SK-N-MC (cell line): Measurements from ENCODE around the gene PDE1C.

Experiments
- DNase-seq: peaks from one replicate; pipeline ENCODE4 v3.0.0-alpha.2; 2011; ENCODE audit warnings: low read depth, low spot score
- H3K27ac ChIP-seq: fragments of 200-600 bp; sonication (generic); 2 replicates; pipeline ENCODE4 v1.5.1; 2016; ENCODE audit warnings: mixed run types
- H3K36me3 ChIP-seq: fragments of 200-600 bp; sonication (generic); 2 replicates; pipeline ENCODE4 v1.6.1; 2017; ENCODE audit warnings: antibody characterized with exemption, low read length, mixed read lengths; ENCODE audit not compliant: insufficient read depth
- H3K4me3 ChIP-seq: fragments of 200-600 bp; sonication (generic); 2 replicates; pipeline ENCODE4 v1.5.1; 2016
- H3K9ac ChIP-seq: fragments of 200-600 bp; sonication (generic); 2 replicates; pipeline ENCODE4 v1.8.0; 2017; ENCODE audit warnings: mixed run types, mixed read lengths; ENCODE audit not compliant: insufficient read length
- H3K9me3 ChIP-seq: fragments of 200-600 bp; sonication (generic); 2 replicates; pipeline ENCODE4 v1.6.1; 2017; ENCODE audit warnings: low read depth, mild to moderate bottlenecking, antibody characterized with exemption, low read length, moderate library complexity, mixed read lengths
- EZH2 ChIP-seq: fragments of 200-600 bp; sonication (generic); IDR thresholded peaks from one replicate; pipeline ENCODE4 v1.6.1; 2017; ENCODE audit warnings: antibody characterized with exemption
- FOXP2 ChIP-seq: optimal IDR thresholded peaks from 2 replicates; pipeline ENCODE3; 2011; ENCODE audit warnings: mild to moderate bottlenecking, moderate library complexity; ENCODE audit not compliant: insufficient read depth; ENCODE audit errors: extremely low read length, control extremely low read depth
- POLR2AphosphoS5 ChIP-seq: IDR thresholded peaks from 2 replicates; pipeline ENCODE4 v1.6.1; 2012; ENCODE audit warnings: mild to moderate bottlenecking, low read depth, low read length, borderline replicate concordance

PDE1C gene

DNA sequence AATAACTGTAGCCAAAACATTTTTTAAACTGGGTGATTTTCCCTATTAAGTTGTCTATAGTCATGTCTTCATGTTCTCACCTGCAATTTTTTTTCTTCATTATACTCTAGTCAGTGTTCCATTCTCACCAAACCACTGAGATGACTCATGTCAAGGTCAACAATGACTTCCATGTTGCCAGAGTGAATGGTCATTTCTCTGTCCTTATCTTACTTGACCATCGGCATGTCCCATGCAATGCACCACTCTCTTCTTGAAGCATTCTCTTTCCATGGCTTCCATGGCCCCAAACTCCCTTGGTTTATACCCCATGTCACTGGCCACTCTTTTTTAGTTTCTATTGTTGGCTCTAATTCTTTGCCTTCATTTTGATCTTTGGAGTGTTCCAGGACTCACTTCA, 209.3 kb downstream of the PDE1C start:
- TF ChIP-seq EZH2 = no peak
- no peak for TF ChIP-seq FOXP2
- TF ChIP-seq POLR2AphosphoS5 = no peak
- Histone ChIP-seq H3K36me3 (no peaks in the 10 kb centered on the region), H3K9ac (no peak overlapping the region), H3K9me3 (no peaks in the 10 kb centered on the region), H3K4me3 (no peak overlapping the region), H3K27ac (no peak overlapping the region)
- no peak for DNase-seq

- DNase-seq = no peak
- Histone ChIP-seq H3K27ac (no peak overlapping the region), H3K9me3 (no peaks in the 10 kb centered on the region), H3K36me3 (no peaks in the 10 kb centered on the region), H3K4me3 (no peak overlapping the region), H3K9ac (no peak overlapping the region)
- TF ChIP-seq POLR2AphosphoS5 (no peak), EZH2 (no peak), FOXP2 (no peak)
Measured at GRCh38 chr7:31858055-31858454, 212.2 kb downstream of the PDE1C start.

GRCh38 chr7:31857172-31857571, 213.0 kb downstream of the PDE1C start:
- H3K9me3 ChIP-seq = no peaks in the 10 kb centered on the region
- H3K9ac ChIP-seq = no peak overlapping the region
- no peaks in the 10 kb centered on the region for H3K36me3 ChIP-seq
- no peak for TF ChIP-seq EZH2
- TF ChIP-seq FOXP2 = no peak
- TF ChIP-seq POLR2AphosphoS5 = no peak
- H3K27ac ChIP-seq = no peak overlapping the region
- H3K4me3 ChIP-seq = no peak overlapping the region
- DNase-seq = no peak

DNA sequence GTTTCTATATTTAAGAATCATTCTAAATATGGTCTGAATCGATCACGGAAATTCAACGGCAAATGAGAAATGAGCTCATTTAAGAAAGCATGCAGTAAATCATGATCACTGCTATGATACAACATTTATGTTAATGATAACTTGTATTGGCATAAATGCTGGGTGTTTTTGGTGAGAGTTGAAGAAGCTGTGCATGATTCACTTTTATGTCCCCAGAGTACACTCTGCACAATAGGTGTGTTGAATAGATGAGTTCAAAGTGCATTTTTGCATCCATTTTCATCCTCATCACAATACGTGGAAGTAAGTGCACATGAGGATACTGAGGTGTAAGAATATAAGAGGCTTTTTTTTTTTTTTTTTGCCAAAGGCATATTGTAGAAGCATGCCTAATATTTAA, 213.9 kb downstream of the PDE1C start:
- no peaks in the 10 kb centered on the region for H3K36me3 ChIP-seq
- no peak for TF ChIP-seq POLR2AphosphoS5
- TF ChIP-seq FOXP2 = no peak
- TF ChIP-seq EZH2 = no peak
- H3K9me3 ChIP-seq = no peaks in the 10 kb centered on the region
- no peak overlapping the region for H3K4me3 ChIP-seq
- no peak overlapping the region for H3K27ac ChIP-seq
- no peak for DNase-seq
- no peak overlapping the region for H3K9ac ChIP-seq

DNA sequence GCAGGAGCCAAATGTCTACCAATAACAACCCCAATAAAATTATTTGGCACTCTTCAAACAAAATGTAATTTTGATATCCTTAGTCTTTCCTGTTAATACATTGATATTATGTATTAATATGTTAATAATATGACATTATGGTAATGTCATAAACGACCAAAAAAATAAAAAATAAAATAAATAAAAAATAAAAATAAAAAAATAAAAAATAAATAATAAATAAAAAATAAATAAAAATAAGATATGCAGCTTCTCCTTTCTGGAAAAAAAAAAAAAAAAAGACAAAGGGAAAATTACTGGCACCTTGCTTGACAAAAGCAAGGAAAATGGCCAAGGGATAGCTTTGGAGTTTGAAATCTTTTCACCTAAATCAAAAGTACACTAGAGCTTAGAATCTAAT, 214.7 kb downstream of the PDE1C start:
- H3K27ac ChIP-seq = no peak overlapping the region
- H3K36me3 ChIP-seq = no peaks in the 10 kb centered on the region
- no peak for TF ChIP-seq POLR2AphosphoS5
- no peak for TF ChIP-seq FOXP2
- TF ChIP-seq EZH2 = no peak
- H3K4me3 ChIP-seq = no peak overlapping the region
- no peak for DNase-seq
- H3K9me3 ChIP-seq = no peaks in the 10 kb centered on the region
- no peak overlapping the region for H3K9ac ChIP-seq

- Histone ChIP-seq H3K36me3 (no peaks in the 10 kb centered on the region), H3K9me3 (no peaks in the 10 kb centered on the region), H3K9ac (no peak overlapping the region), H3K27ac (no peak overlapping the region), H3K4me3 (no peak overlapping the region)
- TF ChIP-seq EZH2 (no peak), FOXP2 (no peak), POLR2AphosphoS5 (no peak)
- no peak for DNase-seq
Measured at GRCh38 chr7:31853380-31853779, 216.8 kb downstream of the PDE1C start.

- TF ChIP-seq POLR2AphosphoS5 (no peak), FOXP2 (no peak), EZH2 (no peak)
- Histone ChIP-seq H3K9me3 (no peaks in the 10 kb centered on the region), H3K9ac (no peak overlapping the region)
Measured at GRCh38 chr7:31852462-31852861, 217.7 kb downstream of the PDE1C start.

GRCh38 chr7:31851119-31851518, 219.1 kb downstream of the PDE1C start:
- no peaks in the 10 kb centered on the region for H3K9me3 ChIP-seq
- H3K36me3 ChIP-seq = no peaks in the 10 kb centered on the region
- H3K9ac ChIP-seq = no peak overlapping the region
- no peak overlapping the region for H3K27ac ChIP-seq
- TF ChIP-seq EZH2 (no peak), FOXP2 (no peak), POLR2AphosphoS5 (no peak)
- no peak for DNase-seq
- H3K4me3 ChIP-seq = no peak overlapping the region

More at GRCh38 chr7:31852462-31852861, 217.7 kb downstream of the PDE1C start:
- Histone ChIP-seq H3K36me3 (no peaks in the 10 kb centered on the region), H3K4me3 (no peak overlapping the region), H3K27ac (no peak overlapping the region)
- no peak for DNase-seq

DNA sequence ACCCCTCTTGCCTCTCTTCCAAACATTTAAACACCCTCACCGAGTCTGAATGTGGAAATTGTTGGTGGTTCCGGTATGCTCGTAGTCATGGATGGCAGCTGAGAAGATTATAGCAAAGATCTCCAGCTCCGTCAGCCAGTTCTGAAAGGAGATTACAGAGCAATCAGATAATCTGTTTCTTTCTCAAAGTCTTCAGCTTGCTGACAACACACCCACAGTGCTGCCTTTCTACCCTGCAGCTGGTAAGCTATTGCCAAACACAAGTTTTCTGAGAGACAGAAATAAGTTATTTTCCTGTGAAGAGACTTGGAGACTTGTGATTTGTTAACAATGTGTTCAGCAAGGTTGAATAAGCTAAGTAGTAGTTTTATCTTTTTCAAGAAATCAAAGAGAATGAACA, 219.6 kb downstream of the PDE1C start:
- H3K9ac ChIP-seq = no peak overlapping the region
- no peaks in the 10 kb centered on the region for H3K9me3 ChIP-seq
- H3K27ac ChIP-seq = no peak overlapping the region
- TF ChIP-seq POLR2AphosphoS5 = no peak
- no peak for TF ChIP-seq FOXP2
- no peak for TF ChIP-seq EZH2
- no peak overlapping the region for H3K4me3 ChIP-seq
- DNase-seq = no peak
- H3K36me3 ChIP-seq = no peaks in the 10 kb centered on the region

GRCh38 chr7:31850066-31850465, 220.1 kb downstream of the PDE1C start:
- no peaks in the 10 kb centered on the region for H3K36me3 ChIP-seq
- no peak overlapping the region for H3K9ac ChIP-seq
- H3K9me3 ChIP-seq = no peaks in the 10 kb centered on the region
- no peak overlapping the region for H3K27ac ChIP-seq
- TF ChIP-seq FOXP2 (no peak), EZH2 (no peak), POLR2AphosphoS5 (no peak)
- no peak overlapping the region for H3K4me3 ChIP-seq
- no peak for DNase-seq
